Occipital lobe (tissue), 2 donors: Measurements from ENCODE around the gene MTMR12. TPM values are rescaled to one million over a fixed set of nuclear protein-coding genes. Genes with fewer than 3 reads are reported as not detected.
"Not testable (repeated sequence)": the region's sequence is repeated elsewhere in the genome, so short reads cannot be mapped to it uniquely, and the experiment has no call there.

Source experiments
- DNase-seq: peaks from one replicate; lab custom pipeline; 2025; lab: John Stamatoyannopoulos, UW
- total RNA-seq: library from RNA; depleted of rRNA; stranded (reverse); fragments of >200 nt; gene quantifications from one replicate; pipeline ENCODE4 v1.2.3, GENCODE V29; 2014

The MTMR12 gene
- total RNA-seq, 1 donor from 2014 or later: 23.2 TPM

DNA sequence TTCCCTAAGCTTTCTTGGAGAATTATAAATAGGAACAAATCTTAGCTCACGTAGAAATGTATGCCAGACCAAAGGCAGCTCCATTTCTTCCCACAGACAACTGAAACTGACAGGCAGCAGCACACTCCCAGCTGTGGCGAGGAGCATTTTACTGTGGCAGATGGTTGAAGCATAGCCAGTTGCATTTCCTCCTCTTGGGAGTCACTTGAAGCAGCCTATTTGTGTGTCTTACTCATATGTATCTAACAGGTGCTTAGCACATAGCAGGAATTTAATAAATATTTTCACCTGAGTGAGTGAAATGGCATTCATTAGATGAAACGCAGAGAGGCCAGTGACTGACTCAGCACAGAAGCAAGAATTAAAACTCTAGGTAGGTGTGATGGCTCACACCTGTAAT is 12.3 kb upstream of the MTMR12 start:
- peak; percentile 6 for DNase-seq

DNA sequence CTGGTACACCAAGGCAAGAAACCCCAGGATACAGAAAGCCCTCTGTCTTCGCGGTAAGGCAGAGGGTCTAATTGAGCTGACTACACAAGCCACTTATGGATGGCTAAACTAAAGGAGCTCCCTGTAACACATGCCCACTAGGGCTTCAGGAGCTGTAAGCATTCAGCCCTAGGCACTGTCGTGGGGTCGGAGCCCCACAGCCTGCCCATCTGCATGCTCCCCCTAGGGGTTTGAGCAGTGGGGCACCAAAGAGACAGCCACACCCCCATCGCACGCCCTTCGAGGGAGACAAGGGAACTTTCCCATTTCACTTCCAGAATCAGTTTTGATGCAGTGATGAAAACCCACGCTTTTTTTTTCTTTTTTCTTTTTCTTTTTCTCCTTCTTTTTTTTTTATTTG is 11.0 kb upstream of the MTMR12 start:
- no peak for DNase-seq

DNA sequence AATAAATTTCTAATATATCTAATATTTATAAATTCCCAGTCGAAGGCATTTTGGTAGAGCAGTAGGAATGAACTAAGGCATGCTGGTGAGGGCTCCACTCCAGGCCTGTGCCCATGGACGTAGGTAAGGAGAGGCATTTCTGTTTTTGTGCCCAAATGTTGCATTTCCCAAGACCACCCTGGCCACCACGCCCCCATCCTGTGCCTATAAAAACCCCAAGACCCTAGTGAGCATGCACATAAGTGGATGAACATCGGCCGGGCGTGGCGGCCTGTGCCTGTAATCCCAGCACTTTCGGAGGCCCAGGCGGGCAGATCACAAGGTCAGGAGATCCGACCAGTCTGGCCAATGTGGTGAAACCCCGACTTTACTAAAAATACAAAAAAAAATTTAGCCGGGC is 10.1 kb upstream of the MTMR12 start:
- no peak for DNase-seq

DNA sequence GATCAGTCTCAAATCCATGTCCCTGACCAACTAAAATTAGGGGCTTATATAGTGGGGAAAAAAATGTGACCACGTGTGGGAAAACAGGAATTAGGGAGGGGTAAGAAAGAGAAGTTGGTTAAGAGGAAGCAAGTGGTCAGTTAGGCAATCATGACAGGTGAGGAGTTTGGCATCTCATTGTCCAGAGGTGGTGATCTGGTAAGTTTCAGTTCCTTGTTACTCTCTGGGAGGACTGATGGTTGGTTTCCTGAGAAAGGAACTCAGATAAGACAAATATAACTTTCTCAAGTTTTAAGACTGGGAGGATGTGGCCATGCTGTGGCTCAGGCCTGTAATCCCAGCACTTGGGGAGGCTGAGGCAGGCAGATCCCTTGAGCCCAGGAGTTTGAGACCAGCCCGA is 9.0 kb upstream of the MTMR12 start:
- DNase-seq: not testable (repeated sequence)

DNA sequence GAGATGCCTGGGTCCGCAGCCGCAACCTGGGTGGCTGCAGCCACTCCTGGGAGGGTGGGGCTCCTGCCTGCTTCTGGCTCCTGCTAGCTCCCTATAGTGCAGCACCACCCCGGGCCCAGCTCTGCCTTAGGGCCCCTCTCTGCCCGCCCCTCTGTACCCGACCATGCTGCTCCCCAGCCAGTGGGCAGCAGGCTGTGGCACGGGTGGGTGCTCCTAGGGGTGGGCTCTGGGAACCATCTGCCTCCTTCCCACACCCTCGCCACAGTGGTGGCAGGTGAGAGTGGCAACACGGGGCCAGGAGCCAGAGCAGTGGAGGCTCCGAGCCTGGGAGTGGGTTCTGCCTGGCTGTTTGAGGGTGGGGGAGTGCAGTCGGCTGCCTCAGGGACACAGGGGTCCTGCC is 7.8 kb upstream of the MTMR12 start:
- DNase-seq: no peak

DNA sequence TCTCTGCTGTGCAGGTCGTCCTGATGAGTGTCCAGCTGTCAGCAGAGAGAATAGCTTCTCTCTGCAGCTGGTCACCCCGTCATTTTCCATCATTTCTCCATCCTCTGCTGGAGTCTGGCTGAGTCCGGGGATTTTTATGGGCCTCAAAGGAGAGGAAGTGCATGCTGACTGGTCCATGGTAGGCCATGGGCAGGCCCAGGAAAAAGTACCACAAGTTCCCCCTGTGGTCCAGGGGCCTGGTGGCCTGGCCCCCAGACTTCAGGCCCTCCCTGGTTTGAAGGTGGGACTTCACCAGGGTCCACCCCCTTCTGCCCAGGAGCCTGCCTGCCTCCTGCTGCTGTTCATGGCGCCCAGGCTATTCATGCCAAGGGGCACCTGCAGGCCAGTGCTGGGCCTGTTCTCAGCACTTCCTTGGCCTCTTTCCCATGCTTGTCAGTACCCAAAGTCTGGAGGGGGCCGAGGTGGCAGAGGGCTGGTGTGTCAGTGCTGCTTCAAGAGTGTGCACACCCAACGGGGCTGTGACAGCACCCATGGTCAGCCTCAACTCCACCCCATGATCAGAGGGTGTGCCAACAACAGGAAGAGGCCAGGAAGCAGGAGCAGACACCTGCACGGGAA is 7.3 kb upstream of the MTMR12 start:
- no peak for DNase-seq

DNA sequence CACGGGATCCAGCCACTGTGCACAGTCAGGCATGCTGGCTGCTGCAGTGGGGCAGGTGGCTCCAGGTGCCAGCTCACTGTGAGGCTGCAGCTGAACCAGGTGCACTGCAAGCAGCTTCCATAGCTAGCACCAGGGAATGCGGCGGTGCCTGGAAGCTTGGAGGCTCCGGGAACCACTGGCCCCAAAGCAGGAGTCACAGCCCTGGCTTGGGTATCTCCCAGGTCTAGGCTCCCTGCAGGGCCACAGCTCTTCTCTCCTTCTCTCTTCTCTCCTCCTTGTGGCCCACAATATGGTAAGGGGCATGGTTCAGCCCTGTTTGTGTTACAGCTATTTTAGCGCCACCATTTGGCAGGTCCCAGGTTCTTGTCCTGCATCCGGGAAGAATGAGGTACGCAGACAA is 6.7 kb upstream of the MTMR12 start:
- no peak for DNase-seq

DNA sequence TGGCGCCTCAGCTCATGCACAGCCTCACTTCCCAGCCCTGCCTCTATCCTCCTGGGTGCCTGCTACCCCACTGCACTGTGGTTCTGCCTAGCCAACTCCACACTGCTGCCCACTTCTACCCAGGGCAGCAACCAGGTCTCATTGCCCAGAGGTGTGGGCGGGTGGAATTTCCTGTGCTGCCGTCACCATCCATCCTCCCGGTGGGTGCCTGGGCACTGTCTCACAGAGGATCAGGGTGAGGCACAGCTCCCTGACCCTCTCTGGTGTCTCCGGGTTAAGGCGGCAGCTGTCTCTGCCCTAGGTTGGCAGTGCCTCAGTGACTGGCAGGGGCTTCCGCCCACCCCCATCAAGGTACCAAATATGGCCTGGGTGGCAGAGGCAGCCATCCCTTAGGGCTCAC is 4.3 kb upstream of the MTMR12 start:
- DNase-seq: no peak

DNA sequence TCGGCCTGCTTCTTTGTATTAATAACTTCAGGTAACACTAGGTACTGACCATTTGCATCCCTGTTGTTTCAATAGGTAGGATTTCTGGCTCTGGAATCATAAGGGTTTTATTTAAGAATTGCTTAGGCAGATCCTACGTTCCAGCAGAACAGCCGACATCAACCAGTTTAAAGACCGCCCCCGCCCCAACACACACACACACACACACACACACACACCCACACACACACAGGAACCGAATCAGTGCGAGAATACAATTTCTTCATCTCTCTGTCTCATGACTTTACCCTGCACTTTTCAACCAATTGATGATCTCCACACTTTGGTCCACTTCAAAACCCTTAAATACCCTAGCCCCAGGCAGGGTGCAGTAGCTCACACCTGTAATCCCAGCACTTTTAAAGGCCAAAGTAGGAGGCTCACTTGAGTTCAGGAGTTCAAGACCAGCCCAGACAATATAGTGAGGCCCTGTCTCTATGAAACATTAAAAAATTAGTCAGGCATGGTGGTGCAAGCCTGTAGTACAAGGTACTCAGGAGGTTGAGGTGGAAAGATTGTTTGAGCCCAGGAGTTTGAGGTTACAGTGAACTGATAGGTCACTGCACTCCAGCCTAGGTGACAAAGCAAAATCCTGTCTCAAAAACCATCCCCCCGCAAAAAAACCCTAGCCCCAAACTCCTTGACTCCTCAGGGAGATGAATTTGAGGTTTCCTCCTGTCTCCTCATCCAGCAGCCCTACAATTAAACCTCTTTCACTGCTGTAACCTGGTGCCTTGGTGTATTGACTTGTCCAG is 2.7 kb upstream of the MTMR12 start:
- peak; percentile 11 for DNase-seq

DNA sequence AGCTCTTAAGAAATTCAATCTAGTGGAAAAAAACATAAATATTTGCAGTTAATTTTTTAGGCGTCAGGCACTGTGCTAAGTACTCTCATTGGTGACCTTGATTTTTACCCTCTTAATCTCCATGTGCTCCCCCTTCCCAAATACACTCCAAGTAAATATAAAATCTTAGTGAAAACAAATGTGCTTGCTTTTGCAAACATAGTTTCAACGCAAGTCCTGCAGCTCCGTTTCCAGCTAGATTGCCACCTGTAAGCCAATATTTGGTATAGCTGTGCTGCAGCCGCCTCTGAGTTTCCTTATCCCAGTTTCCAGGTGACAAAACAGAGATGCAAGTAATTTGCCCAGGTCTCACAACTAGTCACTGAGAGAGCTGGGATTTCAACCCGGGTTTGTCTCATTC is 1.9 kb upstream of the MTMR12 start:
- no peak for DNase-seq

DNA sequence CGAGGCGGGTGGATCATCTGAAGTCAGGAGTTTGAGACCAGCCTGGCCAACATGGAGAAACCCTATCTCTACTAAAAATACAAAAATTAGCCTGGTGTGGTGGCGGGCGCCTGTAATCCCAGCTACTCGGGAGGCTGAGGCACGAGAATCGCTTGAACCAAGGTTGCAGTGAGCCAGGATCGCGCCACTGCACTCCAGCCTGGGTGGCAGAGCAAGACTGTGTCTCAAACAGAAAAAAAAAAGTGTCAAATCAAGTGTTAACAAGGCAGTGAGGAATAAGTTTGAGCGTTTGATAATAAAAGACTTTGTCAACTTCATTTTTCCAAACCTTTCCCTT is 1.4 kb upstream of the MTMR12 start:
- DNase-seq: not testable (repeated sequence)

DNA sequence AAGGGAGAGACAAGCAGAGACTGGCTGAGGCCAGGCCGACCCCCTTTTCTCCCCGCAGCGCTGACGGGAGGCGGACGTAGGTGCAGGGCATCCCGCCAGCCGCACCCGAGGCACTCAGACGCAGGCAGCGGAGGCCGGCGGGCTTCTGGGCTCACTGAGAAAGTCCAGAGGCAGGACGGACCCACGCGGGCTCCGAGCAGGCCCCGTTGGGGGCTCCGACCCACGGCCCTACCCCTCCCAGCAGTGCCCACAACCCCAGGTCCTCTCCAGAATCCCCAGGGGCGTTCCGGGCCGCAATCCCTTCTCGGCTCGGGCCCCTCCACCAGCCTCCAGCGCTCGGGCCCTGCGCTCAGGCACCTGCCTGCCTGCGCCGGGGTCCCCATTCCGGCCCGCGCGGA is 543 bp downstream of the MTMR12 start:
- DNase-seq: peak; percentile 31

DNA sequence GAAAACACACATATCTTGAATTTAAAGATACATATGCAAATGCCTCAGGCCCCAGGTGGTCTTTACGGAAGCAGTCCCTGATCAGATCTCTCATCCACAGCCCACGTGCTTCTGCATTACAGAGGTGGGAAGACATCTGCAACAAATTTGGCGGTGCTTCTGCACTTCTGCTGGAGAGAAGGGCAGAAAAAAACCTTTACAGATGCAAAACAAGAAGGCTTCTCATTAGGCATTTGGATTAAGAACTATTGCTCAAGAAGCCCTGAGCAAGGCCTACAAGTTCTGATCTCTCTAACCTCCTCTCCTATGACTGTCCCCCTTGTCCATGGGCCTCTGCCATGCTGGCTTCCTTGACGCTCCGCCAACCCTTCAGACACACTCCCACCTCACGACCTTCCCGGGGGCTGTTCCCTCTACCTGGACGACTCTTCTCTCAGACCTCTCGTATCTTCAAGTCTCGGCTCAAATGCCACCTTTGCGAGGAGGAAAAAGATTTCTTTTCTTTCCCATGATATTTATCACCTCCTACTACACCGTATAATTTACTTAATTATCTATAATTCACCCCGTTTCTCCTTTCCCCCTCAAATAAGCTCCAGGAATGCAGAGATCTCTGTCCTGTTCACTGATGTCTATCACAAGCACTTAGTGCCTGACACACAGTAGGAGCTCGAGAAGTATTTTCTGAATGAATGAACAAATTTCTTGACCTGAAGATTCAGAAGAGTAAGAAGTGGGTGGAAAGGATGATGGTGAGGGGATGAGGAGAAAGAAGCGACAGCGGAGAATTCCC is 1.1 kb downstream of the MTMR12 start:
- no peak for DNase-seq

DNA sequence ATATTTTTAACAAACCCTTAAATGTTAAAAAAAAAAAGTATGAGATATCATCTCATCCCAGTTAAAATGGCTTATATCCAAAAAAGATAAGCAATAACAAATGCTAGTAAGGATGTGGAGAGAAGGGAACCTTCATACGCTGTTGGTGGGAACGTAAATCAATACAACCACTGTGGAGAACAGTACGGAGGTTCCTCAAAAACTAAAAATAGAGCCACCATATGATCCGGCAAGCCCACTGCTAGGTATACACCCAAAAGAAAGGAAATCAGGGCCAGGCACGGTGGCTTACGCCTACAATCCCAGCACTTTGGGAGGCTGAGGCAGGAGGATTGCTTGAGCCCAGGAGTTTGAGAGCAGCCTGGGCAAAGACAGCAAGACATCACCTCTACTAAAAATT is 3.0 kb downstream of the MTMR12 start:
- DNase-seq: no peak

DNA sequence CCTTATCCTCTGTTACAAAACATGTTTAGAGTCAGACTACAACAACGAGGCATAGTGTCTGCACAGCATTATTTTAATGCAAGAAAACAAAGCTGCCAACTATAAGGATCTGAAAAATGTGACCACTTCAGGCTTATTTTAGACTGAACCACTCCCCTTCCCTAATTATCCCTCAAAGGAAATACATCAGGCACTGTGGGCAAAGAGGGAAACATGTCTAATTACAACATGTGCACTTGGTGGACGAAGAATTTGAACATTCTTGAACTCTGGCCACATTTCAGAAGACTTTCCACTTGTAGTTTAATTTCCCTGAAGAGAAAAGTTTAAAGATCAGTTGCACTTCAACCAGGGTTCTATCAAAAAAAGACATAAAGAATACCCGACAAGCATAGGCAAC is 3.8 kb downstream of the MTMR12 start:
- no peak for DNase-seq

DNA sequence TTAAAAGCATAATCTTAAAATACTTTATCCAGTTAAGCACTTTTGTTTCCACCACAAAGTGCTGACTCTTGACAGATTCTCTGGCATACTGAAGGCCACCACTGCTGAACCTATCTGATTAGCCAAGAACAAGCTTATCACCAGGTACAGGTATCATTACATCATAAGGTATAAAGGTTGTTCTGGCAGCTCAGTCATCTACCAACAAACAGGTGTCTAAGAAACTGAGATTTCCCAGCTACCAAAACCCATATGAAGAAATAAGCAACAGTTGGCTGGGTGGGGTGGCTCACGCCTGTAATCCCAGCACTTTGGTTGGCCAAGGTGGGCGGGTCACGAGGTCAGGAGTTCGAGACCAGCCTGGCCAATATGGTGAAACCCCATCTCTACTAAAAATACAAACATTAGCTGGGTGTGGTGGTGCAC is 5.0 kb downstream of the MTMR12 start:
- DNase-seq: no peak

DNA sequence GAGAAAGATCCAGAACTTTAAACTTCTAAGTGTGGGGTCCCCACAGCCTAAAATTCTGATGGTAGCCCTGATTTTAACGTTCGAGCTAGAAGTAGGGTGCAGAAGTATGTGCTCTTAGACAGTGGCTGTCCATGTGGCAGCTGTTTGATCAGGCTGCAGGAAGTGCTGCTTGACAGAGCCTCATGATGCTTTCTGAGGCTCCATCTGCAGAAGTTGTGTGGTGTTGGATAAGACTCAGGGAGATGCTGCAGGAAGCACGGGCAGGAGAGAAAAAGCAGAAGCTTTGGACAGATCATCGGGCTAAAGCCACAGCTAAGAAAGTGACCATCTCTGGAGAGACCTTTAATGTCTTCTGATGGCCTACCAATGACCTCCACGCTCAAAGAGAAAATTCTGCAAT is 8.1 kb downstream of the MTMR12 start:
- no peak for DNase-seq

DNA sequence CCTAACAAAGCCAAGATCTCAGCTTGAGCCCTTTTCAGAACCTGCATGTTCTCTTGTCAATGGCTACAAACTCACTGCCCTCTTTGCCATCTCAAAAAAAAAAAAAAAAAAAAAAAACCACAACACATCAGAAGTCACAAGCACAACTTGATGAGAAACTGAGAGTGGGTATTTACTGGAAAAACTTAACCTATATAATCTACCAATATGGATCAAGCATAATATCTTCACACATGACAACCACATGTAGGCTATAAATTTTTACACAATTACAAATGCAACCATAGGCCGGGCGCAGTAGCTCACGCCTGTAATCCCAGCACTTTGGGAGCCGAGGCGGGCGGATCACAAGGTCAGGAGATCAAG is 9.0 kb downstream of the MTMR12 start:
- DNase-seq: no peak

DNA sequence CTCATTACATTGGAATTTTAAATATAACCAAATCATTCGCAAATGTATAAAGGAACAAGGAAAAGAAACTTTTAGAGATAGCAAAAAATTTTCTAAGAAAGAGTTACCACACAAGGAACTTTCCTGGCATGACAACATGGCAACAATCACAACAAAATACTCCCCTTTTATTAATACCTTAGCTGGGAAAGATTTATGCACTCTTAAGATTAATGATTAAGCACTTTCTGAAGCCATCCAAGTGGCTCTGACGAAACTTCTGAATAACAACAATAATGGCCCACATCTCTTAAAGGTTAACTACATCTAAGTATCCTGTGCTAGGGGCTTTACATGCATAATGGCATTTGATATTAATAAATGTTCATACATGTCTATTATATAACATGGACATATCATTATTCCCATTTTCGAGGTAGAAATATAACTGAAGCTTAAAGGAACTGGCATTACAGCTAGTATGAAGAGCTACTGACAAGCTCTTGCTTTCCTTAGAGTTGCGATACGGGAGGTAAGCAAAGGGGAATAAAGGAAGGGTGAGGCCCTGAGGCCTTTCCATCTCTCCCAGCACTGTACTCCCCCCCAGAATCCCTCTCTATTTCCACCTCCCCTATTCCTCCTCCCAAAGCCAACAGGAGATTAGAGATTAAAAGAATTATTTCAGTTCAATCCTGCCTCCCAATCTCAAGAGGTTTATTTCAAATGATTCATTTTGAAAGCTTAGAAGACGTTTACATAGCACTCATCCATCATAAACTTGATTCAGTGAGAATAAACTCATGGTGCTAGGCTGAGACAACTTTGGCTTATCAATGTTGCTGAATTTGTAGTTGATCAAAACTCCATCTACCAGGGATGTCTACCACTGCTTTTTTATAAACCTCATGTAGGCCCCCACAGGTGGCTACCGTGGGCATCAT is 9.6 kb downstream of the MTMR12 start:
- DNase-seq: no peak

DNA sequence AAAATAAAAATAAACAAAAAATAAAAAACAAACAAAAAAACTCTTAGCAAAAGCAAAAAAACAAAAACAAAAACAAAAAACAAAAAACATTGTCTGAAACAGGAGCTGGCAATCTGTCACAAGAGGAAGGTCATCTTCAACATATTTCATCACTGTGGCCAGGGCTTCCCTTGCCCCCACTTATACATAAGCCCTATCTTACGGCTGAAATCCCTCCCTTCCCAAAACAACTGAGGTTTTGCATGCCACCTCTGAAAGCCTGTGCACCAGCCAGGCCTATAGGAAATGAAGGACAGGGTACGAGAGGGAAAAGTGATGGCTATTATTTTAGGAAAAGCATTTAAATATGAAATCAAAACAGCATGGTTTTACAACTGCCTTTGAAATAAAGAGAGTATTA is 10.8 kb downstream of the MTMR12 start:
- DNase-seq: no peak

DNA sequence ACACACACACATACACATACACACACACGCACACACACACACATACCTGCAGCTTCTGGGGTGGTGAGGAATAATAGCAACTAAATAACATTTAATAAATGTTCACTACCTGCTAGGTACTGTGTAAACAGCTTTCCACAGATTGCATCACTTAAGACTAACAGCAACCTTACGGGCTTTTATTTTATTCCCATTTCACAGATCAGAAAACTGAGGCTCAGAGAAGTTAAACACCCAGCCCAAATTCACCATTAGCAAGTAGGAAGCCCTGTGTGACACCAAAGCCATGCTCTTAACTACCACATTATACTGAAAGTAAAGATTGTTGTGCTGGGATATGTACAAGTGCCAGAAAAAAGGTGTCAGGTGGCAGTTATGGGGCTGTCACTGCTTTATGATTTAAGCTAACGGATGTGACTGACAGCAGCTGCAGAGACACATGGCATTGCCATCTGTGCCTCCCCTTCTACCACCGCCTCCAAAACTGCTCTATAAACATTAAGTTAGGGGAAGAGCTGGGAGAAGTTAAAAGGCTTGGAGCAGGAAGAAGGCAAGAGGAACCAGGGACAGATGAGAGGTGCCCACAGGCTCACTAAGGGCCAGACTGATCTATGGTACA is 13.6 kb downstream of the MTMR12 start:
- no peak for DNase-seq
